LNCAP (cell line): ENCODE measurements around the gene USP40.

Source experiments
- CTCF ChIP-seq: fragments of 450-650 bp; IDR thresholded peaks from 2 replicates; pipeline ENCODE4 v1.5.1; 2017; ENCODE audit warnings: mild to moderate bottlenecking

Gene USP40

DNA sequence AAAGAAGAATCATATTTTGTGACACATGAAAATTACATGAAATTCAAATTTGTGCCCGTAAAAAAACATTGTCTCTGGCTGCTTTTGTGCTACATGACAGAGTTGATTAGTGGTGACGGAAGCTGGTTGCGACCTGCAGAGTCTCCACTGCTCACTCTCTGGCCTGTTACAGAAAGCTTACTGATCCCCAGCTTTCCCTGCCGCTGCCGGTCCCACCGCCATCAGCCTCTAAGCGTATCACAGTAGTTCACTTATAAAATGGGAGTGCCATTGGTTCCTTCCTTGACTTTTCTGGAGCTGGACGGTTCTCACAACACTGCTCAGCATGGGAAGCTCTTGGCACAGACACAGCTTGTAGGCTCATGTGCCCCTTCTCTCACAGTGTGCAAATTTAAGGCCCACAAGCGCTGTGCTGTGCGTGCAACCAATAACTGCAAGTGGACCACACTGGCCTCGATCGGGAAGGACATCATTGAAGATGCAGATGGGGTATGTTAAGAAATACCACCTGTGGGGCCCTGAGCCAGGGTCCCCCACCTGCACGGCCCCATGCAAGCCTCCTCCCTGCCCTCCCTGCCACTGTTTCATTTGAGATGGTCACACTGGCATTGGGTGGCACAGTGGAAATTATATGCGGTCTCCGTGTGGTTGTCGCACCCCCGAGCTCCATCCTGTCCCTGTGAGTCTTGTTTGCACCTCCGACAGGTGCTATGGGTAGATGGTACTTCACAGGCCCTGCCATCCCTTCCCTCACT, 131.0 kb downstream of the USP40 start:
- no peak for TF ChIP-seq CTCF

DNA sequence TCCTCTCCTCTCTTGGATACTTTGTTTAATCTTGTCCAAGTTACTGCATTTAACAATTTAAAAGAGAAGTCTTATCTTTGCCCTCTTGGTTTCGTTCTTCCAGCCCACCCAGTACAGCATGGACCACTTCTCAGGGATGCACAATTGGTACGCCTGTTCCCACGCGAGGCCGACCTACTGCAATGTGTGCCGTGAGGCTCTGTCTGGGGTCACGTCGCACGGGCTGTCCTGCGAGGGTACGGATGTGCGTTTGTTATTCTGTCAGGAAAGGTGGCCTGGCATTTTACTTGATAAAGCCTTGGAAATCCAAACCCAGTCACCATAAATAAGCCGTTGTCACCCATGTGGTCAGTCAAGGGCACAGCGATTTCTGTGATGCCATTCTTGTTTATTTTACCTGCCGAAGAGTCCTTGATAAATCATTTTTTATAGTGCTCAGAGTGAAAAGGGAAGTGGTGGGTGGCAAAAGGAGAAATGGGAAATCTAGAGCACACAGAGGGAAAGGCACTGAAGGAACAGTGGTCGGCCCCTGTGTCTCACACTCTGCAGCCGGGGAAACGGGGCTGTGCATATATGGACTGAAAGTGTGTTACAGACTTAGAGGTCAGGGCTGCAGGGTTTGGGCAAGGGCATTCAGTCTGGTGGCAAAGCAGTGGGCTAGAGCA, 131.8 kb downstream of the USP40 start:
- TF ChIP-seq CTCF = no peak

- TF ChIP-seq CTCF = no peak
Measured at GRCh38 chr2:233433794-233434193, 132.8 kb downstream of the USP40 start.

DNA sequence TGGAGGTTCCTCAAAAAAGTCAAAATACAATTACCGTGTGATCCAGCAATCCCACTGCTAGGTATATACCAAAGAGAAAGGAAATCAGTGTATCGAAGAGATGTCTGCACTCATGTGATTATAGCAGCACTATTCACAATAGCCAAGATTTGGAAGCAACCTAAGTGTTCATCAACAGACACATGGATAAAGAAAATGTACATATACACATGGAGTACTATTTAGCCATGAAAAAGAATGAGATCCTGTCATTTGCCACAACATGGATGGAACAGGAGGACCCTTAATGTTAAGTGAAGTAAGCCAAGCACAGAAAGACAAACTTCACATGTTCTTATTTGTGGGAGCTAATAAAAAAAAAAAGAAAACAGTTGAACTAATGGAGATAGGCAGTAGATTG, 133.6 kb downstream of the USP40 start:
- no peak for TF ChIP-seq CTCF

DNA sequence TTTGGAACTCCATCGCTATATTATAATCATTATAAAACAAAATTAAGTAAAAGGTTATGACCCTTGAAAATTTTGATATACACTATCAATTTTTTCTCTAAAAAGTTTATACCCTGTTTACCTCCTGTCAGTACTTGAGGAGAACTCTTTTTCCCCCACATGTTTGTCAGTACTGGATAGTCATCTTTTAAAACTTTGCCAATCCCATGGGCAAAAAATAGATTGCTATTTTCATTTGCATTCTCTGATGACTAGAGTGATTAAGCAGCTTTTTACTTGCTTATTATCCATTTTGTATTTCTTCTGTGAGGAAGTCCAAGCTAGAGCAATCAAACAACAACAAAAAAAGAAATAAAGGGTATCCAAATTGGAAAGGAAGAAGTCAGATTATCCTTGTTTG, 135.9 kb downstream of the USP40 start:
- TF ChIP-seq CTCF = no peak

DNA sequence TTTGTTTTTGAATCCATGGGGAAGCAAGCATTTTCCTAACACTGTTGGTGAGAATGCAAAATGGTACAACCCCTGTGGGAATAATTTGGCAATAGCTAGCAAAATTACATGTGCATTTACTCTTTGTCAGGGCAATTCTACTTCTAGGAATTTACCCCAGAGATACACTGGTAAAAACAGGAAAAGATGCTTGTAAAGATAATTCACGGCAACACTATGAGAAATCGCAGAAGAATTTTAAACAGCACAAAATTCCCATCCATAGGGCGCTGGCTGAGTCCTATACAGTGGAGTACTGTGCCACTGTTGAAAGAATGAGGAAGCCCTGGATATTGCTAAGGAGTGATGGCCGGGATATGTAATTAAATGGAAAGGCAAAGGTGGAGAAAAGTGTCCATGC, 136.5 kb downstream of the USP40 start:
- TF ChIP-seq CTCF = no peak

GRCh38 chr2:233429175-233429897, 137.2 kb downstream of the USP40 start:
- TF ChIP-seq CTCF = no peak
